H1 (cell line): Measurements from ENCODE around the gene ASAP2. TPM values are rescaled to one million over a fixed set of nuclear protein-coding genes. Genes with fewer than 3 reads are reported as not detected.

Experiments
- CTCF ChIA-PET: fragments of 300-600 bp; sonication (Branson Sonifier 250); formaldehyde crosslinking; loops from one replicate; lab custom pipeline; 2021; ENCODE audit not compliant: partially characterized antibody; lab: Charles Lee
- POLR2A ChIA-PET: fragments of 300-600 bp; sonication (Branson Sonifier 250); formaldehyde crosslinking; loops from one replicate; lab custom pipeline; 2021; ENCODE audit warnings: inconsistent platforms; ENCODE audit not compliant: partially characterized antibody; lab: Charles Lee
- DNase-seq, 2 experiments: peaks; one replicate each; pipeline versions ENCODE4 v3.0.0 to v3.0.0-alpha.2; 2010 to 2022; ENCODE audit warnings: low spot score in 2 of 2, low read depth in 1 of 2, mixed read lengths in 1 of 2
- FAIRE-seq: peaks from 2 replicates; lab custom pipeline; 2011; peaks lifted over from hg19 to GRCh38; lab: Jason Lieb, UNC
- H2AFZ ChIP-seq: 2 replicates; pipeline ENCODE4 v1.8.1; 2012; ENCODE audit warnings: low read length, inconsistent platforms
- H2AK5ac ChIP-seq: 2 replicates; pipeline ENCODE4 v1.6.1; 2013; ENCODE audit warnings: low read depth, low read length
- H2BK120ac ChIP-seq: replicated peaks from 2 replicates; pipeline ENCODE3; 2013; ENCODE audit warnings: low read depth, low read length, inconsistent platforms
- H2BK12ac ChIP-seq: 2 replicates; pipeline ENCODE4 v1.6.1; 2013; ENCODE audit warnings: low read depth, low read length
- H2BK15ac ChIP-seq: 2 replicates; pipeline ENCODE4 v1.6.1; 2013; ENCODE audit warnings: low read length
- H2BK20ac ChIP-seq: 2 replicates; pipeline ENCODE4 v1.6.1; 2013; ENCODE audit warnings: low read length
- H2BK5ac ChIP-seq: 2 replicates; pipeline ENCODE4 v1.6.1; 2013; ENCODE audit warnings: low read depth, low read length
- H3K14ac ChIP-seq: 2 replicates; pipeline ENCODE4 v1.6.1; 2013; ENCODE audit warnings: inconsistent platforms; ENCODE audit not compliant: insufficient read length
- H3K18ac ChIP-seq: 2 replicates; pipeline ENCODE4 v1.6.1; 2013; ENCODE audit warnings: low read length; ENCODE audit errors: extremely low read depth
- H3K23ac ChIP-seq: 2 replicates; pipeline ENCODE4 v1.6.1; 2013; ENCODE audit warnings: inconsistent platforms; ENCODE audit not compliant: insufficient read length
- H3K23me2 ChIP-seq: 2 replicates; pipeline ENCODE4 v1.6.1; 2013; ENCODE audit warnings: low read depth, low read length
- H3K27ac ChIP-seq: 2 replicates; pipeline ENCODE4 v1.6.1; 2011; ENCODE audit warnings: low read depth, low read length, inconsistent platforms
- H3K27me3 ChIP-seq, 4 experiments: replicated peaks in 1 of 4; 1 replicate in 1 of 4; 2 replicates in 3 of 4; pipeline versions ENCODE4 v1.6.1 to v1.8.1; 2011 to 2013; ENCODE audit warnings: low read length in 3 of 4, mild to moderate bottlenecking in 3 of 4, inconsistent platforms in 2 of 4, mixed read lengths in 2 of 4, moderate library complexity in 1 of 4; ENCODE audit not compliant: control insufficient read depth in 3 of 4, insufficient read depth in 3 of 4; ENCODE audit errors: extremely low read depth in 1 of 4
- H3K36me3 ChIP-seq, 4 experiments: 2 replicates each; pipeline versions ENCODE4 v1.6.1 to v1.8.1; 2011 to 2013; ENCODE audit warnings: mild to moderate bottlenecking in 4 of 4, low read length in 3 of 4, moderate library complexity in 2 of 4, control low read depth in 1 of 4, inconsistent platforms in 1 of 4; ENCODE audit not compliant: insufficient read depth in 4 of 4, control insufficient read depth in 2 of 4
- H3K4ac ChIP-seq: replicated peaks from 2 replicates; pipeline ENCODE3; 2013; ENCODE audit warnings: low read length, low read depth, mixed read lengths, inconsistent platforms; ENCODE audit not compliant: insufficient read length
- H3K4me1 ChIP-seq, 4 experiments: replicated peaks in 1 of 4; 1 replicate in 1 of 4; 2 replicates in 3 of 4; pipeline versions ENCODE4 v1.6.1 to v1.8.1; 2011 to 2013; ENCODE audit warnings: low read length in 3 of 4, inconsistent platforms in 2 of 4, mixed read lengths in 1 of 4; ENCODE audit not compliant: insufficient read depth in 4 of 4, control insufficient read depth in 3 of 4
- H3K4me2 ChIP-seq, 2 experiments: 2 replicates each; pipeline versions ENCODE4 v1.6.1 to v1.8.1; 2011 to 2013; ENCODE audit warnings: low read depth in 2 of 2, low read length in 2 of 2, control low read depth in 1 of 2, inconsistent platforms in 1 of 2, mild to moderate bottlenecking in 1 of 2; ENCODE audit not compliant: insufficient read depth in 1 of 2
- H3K4me3 ChIP-seq, 4 experiments: fragments of 200-600, 300-600 bp in 1 of 4; sonication (generic), shearing (Covaris generic), sonication (Bioruptor Twin) in 1 of 4; 2 replicates each; pipeline versions ENCODE4 v1.5.1 to v1.8.1; 2011 to 2016; ENCODE audit warnings: low read length in 4 of 4, low read depth in 3 of 4, control low read depth in 2 of 4, inconsistent platforms in 2 of 4, mild to moderate bottlenecking in 2 of 4, mixed read lengths in 1 of 4, moderate library complexity in 1 of 4; ENCODE audit not compliant: insufficient read depth in 2 of 4; ENCODE audit errors: extremely low read depth in 1 of 4
- H3K56ac ChIP-seq: replicated peaks from 2 replicates; pipeline ENCODE3; 2013; ENCODE audit warnings: low read depth, mild to moderate bottlenecking, mixed read lengths, low read length, inconsistent platforms; ENCODE audit not compliant: insufficient read length
- H3K79me1 ChIP-seq: 2 replicates; pipeline ENCODE4 v1.6.1; 2013; ENCODE audit warnings: low read depth, low read length, control low read depth
- H3K79me2 ChIP-seq, 2 experiments: 2 replicates each; pipeline versions ENCODE4 v1.6.1 to v1.8.1; 2012 to 2013; ENCODE audit warnings: low read length in 2 of 2, mild to moderate bottlenecking in 2 of 2, inconsistent platforms in 1 of 2; ENCODE audit not compliant: insufficient read depth in 2 of 2, control insufficient read depth in 1 of 2
- H3K9ac ChIP-seq, 4 experiments: replicated peaks in 1 of 4; 1 replicate in 1 of 4; 2 replicates in 3 of 4; pipeline versions ENCODE4 v1.6.1 to v1.8.1; 2011 to 2013; ENCODE audit warnings: low read depth in 3 of 4, low read length in 3 of 4, control low read depth in 2 of 4, mild to moderate bottlenecking in 2 of 4, moderate library complexity in 2 of 4, inconsistent platforms in 1 of 4; ENCODE audit errors: extremely low read depth in 1 of 4
- H3K9me3 ChIP-seq, 2 experiments: 2 replicates each; pipeline versions ENCODE4 v1.6.1 to v1.8.1; 2012 to 2013; ENCODE audit warnings: mild to moderate bottlenecking in 2 of 2, moderate library complexity in 2 of 2, control low read depth in 1 of 2, inconsistent platforms in 1 of 2, low read depth in 1 of 2, low read length in 1 of 2, mixed read lengths in 1 of 2; ENCODE audit not compliant: insufficient read depth in 2 of 2
- H4K20me1 ChIP-seq, 2 experiments: replicated peaks in 1 of 2; 2 replicates each; pipeline versions ENCODE3 to v1.8.1; 2011 to 2013; ENCODE audit warnings: inconsistent platforms in 2 of 2, low read length in 2 of 2, mild to moderate bottlenecking in 1 of 2; ENCODE audit not compliant: insufficient read depth in 2 of 2, control insufficient read depth in 1 of 2
- H4K5ac ChIP-seq: 2 replicates; pipeline ENCODE4 v1.6.1; 2013; ENCODE audit warnings: low read length, low read depth, mixed read lengths, inconsistent platforms; ENCODE audit not compliant: insufficient read length
- H4K8ac ChIP-seq: 2 replicates; pipeline ENCODE4 v1.8.0; 2013; ENCODE audit warnings: mild to moderate bottlenecking, moderate library complexity, low read length, inconsistent platforms; ENCODE audit not compliant: insufficient read depth; ENCODE audit errors: extremely low read depth
- H4K91ac ChIP-seq: replicated peaks from 2 replicates; pipeline ENCODE3; 2013; ENCODE audit warnings: low read length, mixed read lengths, inconsistent platforms; ENCODE audit not compliant: insufficient read length
- CBX8 ChIP-seq: fragments of 300-800, 300-1000 bp; sonication (generic); IDR thresholded peaks from 2 replicates; pipeline ENCODE4 v1.7.1; 2016; ENCODE audit warnings: low read depth, low read length, borderline replicate concordance
- HDAC2 ChIP-seq, 2 experiments: fragments of 300-600 bp in 1 of 2; sonication (generic) in 1 of 2; IDR thresholded peaks; 2 replicates each; pipeline ENCODE4 v1.6.1; 2011 to 2012; ENCODE audit warnings: low read depth in 2 of 2, low read length in 2 of 2, mild to moderate bottlenecking in 2 of 2, moderate library complexity in 2 of 2, borderline replicate concordance in 1 of 2, inconsistent platforms in 1 of 2
- HDAC6 ChIP-seq: IDR thresholded peaks from one replicate; pipeline ENCODE4 v1.7.1; 2012; ENCODE audit warnings: low read depth, mild to moderate bottlenecking, inconsistent platforms, low read length, moderate library complexity
- NANOG ChIP-seq: IDR thresholded peaks from 2 replicates; pipeline ENCODE4 v1.6.1; 2011; ENCODE audit warnings: low read length, low read depth, mild to moderate bottlenecking, inconsistent platforms; ENCODE audit not compliant: insufficient read depth, poor library complexity, severe bottlenecking
- PHF8 ChIP-seq: fragments of 200-600 bp; sonication (generic); conservative IDR thresholded peaks from 2 replicates; pipeline ENCODE4 v1.7.1; 2012; ENCODE audit warnings: low read depth, mild to moderate bottlenecking, inconsistent platforms, low read length, moderate library complexity
- POLR2AphosphoS5 ChIP-seq: IDR thresholded peaks from 2 replicates; pipeline ENCODE4 v1.6.1; 2011; ENCODE audit warnings: low read depth, low read length
- RBBP5 ChIP-seq: IDR thresholded peaks from 2 replicates; pipeline ENCODE4 v1.7.1; 2012; ENCODE audit warnings: low read depth, mild to moderate bottlenecking, inconsistent platforms, low read length, moderate library complexity, borderline replicate concordance
- RFX5 ChIP-seq: IDR thresholded peaks from 2 replicates; pipeline ENCODE4 v1.6.1; 2011; ENCODE audit warnings: low read depth, low read length, improper control_type of control experiment, borderline replicate concordance
- SAP30 ChIP-seq: fragments of 300-600 bp; sonication (generic); IDR thresholded peaks from 2 replicates; pipeline ENCODE4 v1.7.1; 2012; ENCODE audit warnings: low read length, moderate library complexity, mild to moderate bottlenecking, inconsistent platforms; ENCODE audit not compliant: insufficient read depth, insufficient replicate concordance
- SP1 ChIP-seq: IDR thresholded peaks from 2 replicates; pipeline ENCODE4 v1.6.1; 2011; ENCODE audit warnings: low read depth, low read length
- SRF ChIP-seq: IDR thresholded peaks from 2 replicates; pipeline ENCODE4 v1.6.1; 2011; ENCODE audit warnings: mild to moderate bottlenecking, low read depth, low read length, moderate library complexity
- TAF7 ChIP-seq: optimal IDR thresholded peaks from 2 replicates; pipeline ENCODE3; 2011; ENCODE audit warnings: low read depth, mild to moderate bottlenecking, inconsistent platforms, low read length, moderate library complexity, borderline replicate concordance
- TEAD4 ChIP-seq: IDR thresholded peaks from 2 replicates; pipeline ENCODE4 v1.6.1; 2012; ENCODE audit warnings: low read depth, low read length, inconsistent platforms, mixed read lengths
- WGBS, 2 experiments: shearing (Covaris generic) in 1 of 2; methylation state at CpG; one replicate each; pipeline versions ENCODE4 v1.1.6 to v1.1.7; 2013 to 2015; ENCODE audit warnings: low lambda C conversion rate in 2 of 2, mixed read lengths in 2 of 2, inconsistent platforms in 1 of 2, low coverage in 1 of 2, missing lambda C conversion rate in 1 of 2; ENCODE audit not compliant: insufficient replicate concordance in 2 of 2, insufficient coverage in 1 of 2, insufficient read length in 1 of 2; ENCODE audit errors: extremely low coverage in 1 of 2, missing lambda C conversion rate in 1 of 2; 5-methylcytosine and 5-hydroxymethylcytosine counted together
- polyA plus RNA-seq, 7 experiments: library from polyadenylated mRNA; depleted of rRNA in 3 of 7; stranded (reverse) in 5 of 7; unstranded in 2 of 7; fragments of >200 nt in 5 of 7; fragments of 200-250 nt in 2 of 7; gene quantifications; 1 replicate in 5 of 7; 2 replicates in 1 of 7; 4 replicates in 1 of 7; pipeline versions ENCODE4 v1.2.1 to v1.2.3, GENCODE V29; 2011 to 2013; ENCODE audit warnings: missing spikeins in 2 of 7, mixed read lengths in 2 of 7
- total RNA-seq: library from RNA; stranded (reverse); fragmentation: NEBNext Ultra II Directional; extraction: Animal tissue kit (Norgen Biotek cat#: 25700); gene quantifications from 2 replicates; pipeline ENCODE4 v1.2.1, GENCODE V29; 2021

The ASAP2 gene
- total and polyA plus RNA-seq, 2 of the 8 experiments (the other 6 are each of a cell fraction or from before 2014, with no cell fraction given): 10.2 to 18.7 TPM

GRCh38 chr2:9332853-9333245 lies 126.2 kb downstream of the ASAP2 start:
- Histone ChIP-seq H2BK15ac (no peak overlapping the region), H4K5ac (no peak overlapping the region), H3K4me2 (no peak overlapping the region), H4K8ac (no peak overlapping the region), H4K20me1 (no peaks in the 10 kb centered on the region), H3K4ac (no peak overlapping the region), H3K36me3 (no peaks in the 10 kb centered on the region; a peak in 3 of 8 replicates), H3K4me1 (no peaks in the 10 kb centered on the region; a peak in 1 of 7 replicates), H2BK20ac (no peak overlapping the region), H2BK5ac (no peak overlapping the region), H3K56ac (no peak overlapping the region)
- ChIA-PET POLR2A (interaction anchor here (1.4 kb wide), 1 partner anchor 119 kb away, joined by 3 read pairs; no protein-coding TSS in a partner anchor), CTCF (interaction anchor here (0.6 to 4.0 kb wide), 17 partner anchors 10 to 489 kb away, joined by 3 to 22 read pairs (median 3); partner anchors contain the start of gene ASAP2)
- FAIRE-seq: no peak
- WGBS, 2 experiments: 84% methylated on average over 6 of the region's 6 CpGs; no CpG with 5 or more reads in 1 of the 2 experiments
- TF ChIP-seq NANOG: no peak
- no peak for TF ChIP-seq PHF8
- no peak for TF ChIP-seq CBX8
- no peak for TF ChIP-seq TEAD4
- no peak for TF ChIP-seq RBBP5
- TF ChIP-seq HDAC2 (IDR thresholded peaks at IDR 0.05; ENCODE audit: borderline replicate concordance in 1 of 2, low read depth in 2 of 2, low read length in 2 of 2): no peak
- no peak for TF ChIP-seq RFX5
- TF ChIP-seq SRF: no peak
- no peak for TF ChIP-seq TAF7
- TF ChIP-seq SP1: no peak
- no peak for TF ChIP-seq HDAC6
- TF ChIP-seq SAP30: no peak
- TF ChIP-seq POLR2AphosphoS5: no peak
- TF ChIP-seq, all 59 proteins: peak for 0
- Histone ChIP-seq H3K9ac (no peak overlapping the region), H3K27me3 (no peaks in the 10 kb centered on the region), H3K4me3 (no peak overlapping the region), H2AFZ (no peak overlapping the region), H3K27ac (no peak overlapping the region), H3K14ac (no peak overlapping the region), H2BK120ac (no peak overlapping the region), H3K79me2 (no peaks in the 10 kb centered on the region), H4K91ac (no peak overlapping the region), H2BK12ac (no peak overlapping the region), H3K9me3 (no peaks in the 10 kb centered on the region), H3K23me2 (no peaks in the 10 kb centered on the region), H3K79me1 (no peaks in the 10 kb centered on the region), H2AK5ac (no peak overlapping the region), H3K23ac (no peak overlapping the region), H3K18ac (no peak overlapping the region)
- no peak for DNase-seq
